Measurements from ENCODE around the gene MRGPRG.

MRGPRG gene

DNA sequence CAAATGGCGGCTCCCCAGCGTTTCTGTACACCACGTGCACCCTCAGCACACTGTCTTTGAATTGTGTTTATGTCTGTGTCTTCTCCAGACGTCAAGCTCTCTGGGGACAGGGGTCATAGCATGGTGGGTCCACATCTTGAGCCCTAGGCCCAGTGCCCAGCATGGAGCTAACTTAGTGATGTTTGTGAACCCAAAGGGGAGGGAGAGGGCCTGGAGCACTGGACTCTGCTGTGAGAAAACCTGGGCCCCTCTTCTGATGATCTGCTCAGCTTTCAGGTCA, 4.3 kb downstream of the MRGPRG start:
- Histone ChIP-seq H3K4me2 (ENCODE audit: insufficient read depth, low read length) (no peak overlapping the region), H3K4me1 (ENCODE audit: insufficient read depth, low read length) (peaks cover 10% of the 10 kb centered on the region), H4K20me1 (ENCODE audit: insufficient read depth, low read length) (no peaks in the 10 kb centered on the region), H3K27me3 (ENCODE audit: insufficient read depth, low read length, poor library complexity) (no peaks in the 10 kb centered on the region), H3K27ac (ENCODE audit: low read length) (no peak overlapping the region), H3K4me3 (ENCODE audit: low read depth in 1 of 2, low read length in 2 of 2) (no peak overlapping the region), H2AFZ (ENCODE audit: low read depth, low read length) (no peak overlapping the region), H3K36me3 (ENCODE audit: insufficient read depth, low read length) (no peaks in the 10 kb centered on the region), H3K9me3 (ENCODE audit: insufficient read depth, low read length, severe bottlenecking) (peaks cover 10% of the 10 kb centered on the region), H3K9ac (ENCODE audit: low read depth, low read length) (no peak overlapping the region), H3K79me2 (ENCODE audit: insufficient read depth, low read length) (no peaks in the 10 kb centered on the region)
- no peak for ATAC-seq (ENCODE audit: insufficient read depth, low read depth)
- TF ChIP-seq, protein P1, sequence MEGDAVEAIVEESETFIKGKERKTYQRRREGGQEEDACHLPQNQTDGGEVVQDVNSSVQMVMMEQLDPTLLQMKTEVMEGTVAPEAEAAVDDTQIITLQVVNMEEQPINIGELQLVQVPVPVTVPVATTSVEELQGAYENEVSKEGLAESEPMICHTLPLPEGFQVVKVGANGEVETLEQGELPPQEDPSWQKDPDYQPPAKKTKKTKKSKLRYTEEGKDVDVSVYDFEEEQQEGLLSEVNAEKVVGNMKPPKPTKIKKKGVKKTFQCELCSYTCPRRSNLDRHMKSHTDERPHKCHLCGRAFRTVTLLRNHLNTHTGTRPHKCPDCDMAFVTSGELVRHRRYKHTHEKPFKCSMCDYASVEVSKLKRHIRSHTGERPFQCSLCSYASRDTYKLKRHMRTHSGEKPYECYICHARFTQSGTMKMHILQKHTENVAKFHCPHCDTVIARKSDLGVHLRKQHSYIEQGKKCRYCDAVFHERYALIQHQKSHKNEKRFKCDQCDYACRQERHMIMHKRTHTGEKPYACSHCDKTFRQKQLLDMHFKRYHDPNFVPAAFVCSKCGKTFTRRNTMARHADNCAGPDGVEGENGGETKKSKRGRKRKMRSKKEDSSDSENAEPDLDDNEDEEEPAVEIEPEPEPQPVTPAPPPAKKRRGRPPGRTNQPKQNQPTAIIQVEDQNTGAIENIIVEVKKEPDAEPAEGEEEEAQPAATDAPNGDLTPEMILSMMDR (IDR thresholded peaks at IDR 0.05; ENCODE audit: borderline replicate concordance, extremely low read depth, low read length, poor library complexity, severe bottlenecking): no peak
- TF ChIP-seq EZH2 (IDR thresholded peaks at IDR 0.05; ENCODE audit: borderline replicate concordance, low read depth, low read length, severe bottlenecking): no peak
- no peak for DNase-seq

DNA sequence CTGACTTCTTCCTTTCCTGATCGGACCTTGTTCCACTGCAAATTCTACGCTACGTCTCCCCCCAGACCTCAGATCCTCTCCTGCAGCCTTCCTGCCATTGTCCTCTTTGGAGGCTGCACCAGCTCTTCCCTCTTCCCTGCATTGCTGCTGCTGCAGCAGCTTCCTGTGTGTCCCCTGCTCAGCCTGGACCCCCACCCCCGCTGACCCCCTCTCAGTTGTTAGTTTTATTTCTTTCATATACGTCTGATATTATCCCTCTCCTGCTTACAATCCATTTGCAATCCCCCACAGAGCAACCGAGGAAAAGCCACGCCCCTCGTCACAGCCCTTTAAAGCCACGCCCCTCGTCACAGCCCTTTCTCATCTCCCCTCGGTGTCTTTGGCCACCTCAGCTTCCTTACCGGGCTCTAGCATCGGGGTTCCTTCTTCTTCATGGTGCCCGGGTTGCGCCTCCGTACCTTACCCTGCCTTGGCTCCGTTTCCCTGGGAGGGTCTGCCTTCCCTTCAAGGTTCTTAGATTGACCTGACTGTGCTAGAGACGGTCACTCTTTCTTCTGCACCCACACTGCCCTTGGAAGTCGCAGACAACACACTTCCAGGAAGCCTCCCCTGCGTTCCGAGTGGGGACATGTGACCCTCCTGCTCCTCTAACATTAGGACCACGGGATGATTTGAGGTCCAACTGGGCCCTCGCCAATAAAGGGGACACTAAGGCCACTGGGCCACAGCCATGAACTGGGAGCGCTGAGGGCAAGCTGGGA, 4.8 kb downstream of the MRGPRG start:
- Histone ChIP-seq H3K27ac (ENCODE audit: low read length) (no peak overlapping the region), H3K79me2 (ENCODE audit: insufficient read depth, low read length) (no peaks in the 10 kb centered on the region), H3K27me3 (ENCODE audit: insufficient read depth, low read length, poor library complexity) (no peaks in the 10 kb centered on the region), H3K9ac (ENCODE audit: low read depth, low read length) (no peak overlapping the region), H3K4me1 (ENCODE audit: insufficient read depth, low read length) (peaks cover 16% of the 10 kb centered on the region), H3K4me2 (ENCODE audit: insufficient read depth, low read length) (no peak overlapping the region), H3K9me3 (ENCODE audit: insufficient read depth, low read length, severe bottlenecking) (peaks cover 10% of the 10 kb centered on the region), H3K36me3 (ENCODE audit: insufficient read depth, low read length) (no peaks in the 10 kb centered on the region), H2AFZ (ENCODE audit: low read depth, low read length) (no peak overlapping the region), H3K4me3 (ENCODE audit: low read depth in 1 of 2, low read length in 2 of 2) (no peak overlapping the region), H4K20me1 (ENCODE audit: insufficient read depth, low read length) (no peaks in the 10 kb centered on the region)
- DNase-seq (no peak), ATAC-seq (ENCODE audit: insufficient read depth, low read depth) (no peak)
- TF ChIP-seq, protein P1 (IDR thresholded peaks at IDR 0.05; ENCODE audit: borderline replicate concordance, extremely low read depth, low read length, poor library complexity, severe bottlenecking): no peak
- TF ChIP-seq EZH2 (IDR thresholded peaks at IDR 0.05; ENCODE audit: borderline replicate concordance, low read depth, low read length, severe bottlenecking): no peak

DNA sequence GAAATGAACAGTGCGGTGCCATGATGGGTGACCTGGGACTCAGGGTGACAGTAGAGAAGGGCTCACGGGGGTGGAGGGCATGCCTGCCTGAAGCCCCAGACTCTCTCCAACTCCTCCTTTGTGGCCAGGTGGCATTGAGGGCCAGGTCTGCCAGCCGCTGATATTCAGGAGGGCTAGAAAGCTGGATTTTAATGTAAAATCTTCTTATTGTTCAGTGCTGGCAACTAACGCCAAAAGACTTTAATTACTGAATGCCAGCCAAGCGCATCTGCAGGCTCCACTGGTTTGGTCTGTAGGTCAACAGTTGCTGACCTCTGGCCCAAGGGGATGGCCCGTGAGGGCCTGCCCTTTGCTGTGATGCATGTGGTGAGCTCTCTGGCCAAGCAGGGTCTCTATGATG, 10.3 kb downstream of the MRGPRG start:
- no peak overlapping the region for H3K4me3 ChIP-seq (ENCODE audit: low read depth in 1 of 2, low read length in 2 of 2)
- TF ChIP-seq, protein P1 (IDR thresholded peaks at IDR 0.05; ENCODE audit: borderline replicate concordance, extremely low read depth, low read length, poor library complexity, severe bottlenecking): no peak
- no peak for TF ChIP-seq EZH2 (IDR thresholded peaks at IDR 0.05; ENCODE audit: borderline replicate concordance, low read depth, low read length, severe bottlenecking)
- H3K27me3 ChIP-seq (ENCODE audit: insufficient read depth, low read length, poor library complexity): no peaks in the 10 kb centered on the region
- no peak overlapping the region for H3K4me2 ChIP-seq (ENCODE audit: insufficient read depth, low read length)
- peaks cover 9% of the 10 kb centered on the region for H3K4me1 ChIP-seq (ENCODE audit: insufficient read depth, low read length)
- DNase-seq (no peak), ATAC-seq (ENCODE audit: insufficient read depth, low read depth) (no peak)
- H3K9me3 ChIP-seq (ENCODE audit: insufficient read depth, low read length, severe bottlenecking): peaks cover 10% of the 10 kb centered on the region
- no peaks in the 10 kb centered on the region for H3K36me3 ChIP-seq (ENCODE audit: insufficient read depth, low read length)
- no peak overlapping the region for H3K27ac ChIP-seq (ENCODE audit: low read length)
- no peaks in the 10 kb centered on the region for H4K20me1 ChIP-seq (ENCODE audit: insufficient read depth, low read length)
- no peak overlapping the region for H3K9ac ChIP-seq (ENCODE audit: low read depth, low read length)
- H3K79me2 ChIP-seq (ENCODE audit: insufficient read depth, low read length): no peaks in the 10 kb centered on the region
- H2AFZ ChIP-seq (ENCODE audit: low read depth, low read length): no peak overlapping the region
